Endothelial cell of umbilical vein (primary cell): ENCODE measurements around the gene SLC39A3. TPM values are rescaled to one million over a fixed set of nuclear protein-coding genes. Genes with fewer than 3 reads are reported as not detected.

ENCODE experiments used
- BruUV-seq: library from RNA; stranded (reverse); fragments of 400-500 nt; replicated peaks from 2 replicates; lab custom pipeline; 2021; lab: Mats Ljungman, UMichigan
- CTCF ChIA-PET: fragments of 300-600, 350-600 bp; sonication (Branson Sonifier 250); formaldehyde crosslinking; loops from one replicate; lab custom pipeline; 2021; ENCODE audit warnings: antibody characterized with exemption, inconsistent platforms; lab: Charles Lee
- POLR2A ChIA-PET: fragments of 300-600, 350-600 bp; sonication (Branson Sonifier 250); formaldehyde crosslinking; loops from one replicate; lab custom pipeline; 2021; ENCODE audit warnings: antibody characterized with exemption, inconsistent platforms; lab: Charles Lee
- DNase-seq: peaks from one replicate; pipeline ENCODE4 v3.0.0-alpha.2; 2011; ENCODE audit warnings: low read depth, low spot score
- FAIRE-seq: peaks from 2 replicates; lab custom pipeline; 2011; peaks lifted over from hg19 to GRCh38; lab: Jason Lieb, UNC
- H2AFZ ChIP-seq: 2 replicates; pipeline ENCODE4 v1.6.0; 2012; ENCODE audit warnings: low read depth, low read length, control low read depth, inconsistent platforms
- H3K27ac ChIP-seq: 2 replicates; pipeline ENCODE4 v1.5.1; 2011; ENCODE audit warnings: low read depth, mild to moderate bottlenecking, control low read depth, low read length, moderate library complexity; ENCODE audit not compliant: insufficient read depth
- H3K27me3 ChIP-seq, 2 experiments: 2 replicates each; pipeline versions ENCODE4 v1.6.0 to v1.6.1; 2011; ENCODE audit warnings: low read length in 2 of 2, mixed read lengths in 1 of 2; ENCODE audit not compliant: control insufficient read depth in 2 of 2, insufficient read depth in 2 of 2
- H3K36me3 ChIP-seq, 2 experiments: 2 replicates in 1 of 2; 3 replicates in 1 of 2; pipeline ENCODE4 v1.5.1; 2011; ENCODE audit warnings: low read length in 2 of 2, mild to moderate bottlenecking in 1 of 2, moderate library complexity in 1 of 2; ENCODE audit not compliant: control insufficient read depth in 2 of 2, insufficient read depth in 2 of 2; ENCODE audit errors: extremely low read depth in 1 of 2
- H3K4me1 ChIP-seq: 3 replicates; pipeline ENCODE4 v1.5.1; 2011; ENCODE audit warnings: mild to moderate bottlenecking, low read length; ENCODE audit not compliant: control insufficient read depth, insufficient read depth; ENCODE audit errors: extremely low read depth
- H3K4me2 ChIP-seq: 2 replicates; pipeline ENCODE4 v1.6.1; 2011; ENCODE audit warnings: low read length, control low read depth, mixed read lengths; ENCODE audit not compliant: insufficient read depth
- H3K4me3 ChIP-seq, 3 experiments: fragments of 200-600 bp in 1 of 3; sonication (generic), shearing (Covaris generic) in 1 of 3; replicated peaks in 1 of 3; 2 replicates each; pipeline ENCODE4 v1.5.1; 2011 to 2016; ENCODE audit warnings: control low read depth in 3 of 3, low read length in 3 of 3, mild to moderate bottlenecking in 2 of 3, inconsistent platforms in 1 of 3, low read depth in 1 of 3, moderate library complexity in 1 of 3; ENCODE audit not compliant: insufficient read depth in 1 of 3
- H3K79me2 ChIP-seq: 2 replicates; pipeline ENCODE4 v1.6.0; 2012; ENCODE audit warnings: low read length, inconsistent platforms; ENCODE audit not compliant: control insufficient read depth, insufficient read depth
- H3K9ac ChIP-seq: replicated peaks from 2 replicates; pipeline ENCODE3; 2011; ENCODE audit warnings: low read length, control low read depth; ENCODE audit not compliant: insufficient read depth; ENCODE audit errors: extremely low read depth
- H3K9me1 ChIP-seq: replicated peaks from 3 replicates; pipeline ENCODE4 v1.6.0; 2011; ENCODE audit warnings: mild to moderate bottlenecking, low read length; ENCODE audit not compliant: control insufficient read depth, insufficient read depth; ENCODE audit errors: extremely low read depth
- H3K9me3 ChIP-seq: replicated peaks from 2 replicates; pipeline ENCODE4 v1.5.1; 2012; ENCODE audit warnings: low read length, inconsistent platforms; ENCODE audit not compliant: control insufficient read depth, insufficient read depth
- H4K20me1 ChIP-seq: replicated peaks from 2 replicates; pipeline ENCODE3; 2011; ENCODE audit warnings: mild to moderate bottlenecking, low read length; ENCODE audit not compliant: control insufficient read depth, insufficient read depth; ENCODE audit errors: extremely low read depth
- CTCF ChIP-seq, 2 donors: IDR thresholded peaks; 1 replicate in 1 of 2; 2 replicates in 1 of 2; pipeline ENCODE4 v1.5.1; 2011; ENCODE audit warnings: low read length in 2 of 2, mild to moderate bottlenecking in 2 of 2, moderate library complexity in 2 of 2, control low read depth in 1 of 2, inconsistent platforms in 1 of 2, low read depth in 1 of 2; ENCODE audit not compliant: insufficient read depth in 1 of 2; ENCODE audit errors: extremely low read depth in 1 of 2
- EZH2 ChIP-seq: IDR thresholded peaks from 2 replicates; pipeline ENCODE4 v1.6.1; 2012; ENCODE audit warnings: borderline replicate concordance, low read depth, mild to moderate bottlenecking, moderate library complexity, low read length, inconsistent platforms; ENCODE audit not compliant: severe bottlenecking
- FOS ChIP-seq: IDR thresholded peaks from 2 replicates; pipeline ENCODE4 v1.6.1; 2011; ENCODE audit warnings: mild to moderate bottlenecking, low read length, moderate library complexity, borderline replicate concordance; ENCODE audit not compliant: insufficient read depth
- GATA2 ChIP-seq: IDR thresholded peaks from 2 replicates; pipeline ENCODE4 v1.7.0; 2011; ENCODE audit warnings: low read depth, mild to moderate bottlenecking, moderate library complexity, mixed read lengths, low read length; ENCODE audit not compliant: insufficient read length, insufficient read depth
- JUN ChIP-seq: IDR thresholded peaks from 2 replicates; pipeline ENCODE4 v1.6.1; 2011; ENCODE audit warnings: borderline replicate concordance, low read depth; ENCODE audit not compliant: insufficient read length, insufficient read depth
- MAX ChIP-seq: IDR thresholded peaks from 2 replicates; pipeline ENCODE4 v1.6.1; 2011; ENCODE audit not compliant: insufficient read depth, insufficient read length
- MYC ChIP-seq: IDR thresholded peaks from one replicate; pipeline ENCODE4 v1.6.1; 2011; ENCODE audit warnings: mild to moderate bottlenecking, low read depth, low read length
- POLR2A ChIP-seq: IDR thresholded peaks from 2 replicates; pipeline ENCODE4 v1.6.1; 2012; ENCODE audit warnings: low read depth, mild to moderate bottlenecking, control low read depth, low read length
- POLR2AphosphoS5 ChIP-seq: IDR thresholded peaks from 2 replicates; pipeline ENCODE4 v1.6.1; 2012; ENCODE audit warnings: low read depth, mild to moderate bottlenecking, control low read depth, low read length, moderate library complexity; ENCODE audit not compliant: insufficient read depth
- dilution Hi-C: fragments of 300-500 bp; cut with MboI; formaldehyde crosslinking; loops from one replicate; pipeline ENCODE4 v1.15.0; 2019; ENCODE audit warnings: low sequenced_read_pairs; ENCODE audit not compliant: extremely low pct_ligation_motif_present
- intact Hi-C: fragments of 100-400 bp; cut with micrococcal nuclease; formaldehyde crosslinking; loops from one replicate; pipeline ENCODE4 v1.10.0; 2022
- polyA plus RNA-seq, 4 experiments: library from polyadenylated mRNA; depleted of rRNA in 3 of 4; stranded (reverse) in 3 of 4; unstranded in 1 of 4; fragments of >200 nt; gene quantifications; 2 replicates each; pipeline versions ENCODE4 v1.2.1 to v1.2.3, GENCODE V29; 2011 to 2012; ENCODE audit warnings: missing spikeins in 1 of 4
- total RNA-seq: library from RNA; stranded (reverse); gene quantifications from 2 replicates; pipeline ENCODE4 v1.2.3, GENCODE V29; 2021

SLC39A3 gene
- total and polyA plus RNA-seq, 2 donors (not counting 3 experiments of a cell fraction or from before 2014, with no cell fraction given), result 28.0 to 43.1 TPM

DNA sequence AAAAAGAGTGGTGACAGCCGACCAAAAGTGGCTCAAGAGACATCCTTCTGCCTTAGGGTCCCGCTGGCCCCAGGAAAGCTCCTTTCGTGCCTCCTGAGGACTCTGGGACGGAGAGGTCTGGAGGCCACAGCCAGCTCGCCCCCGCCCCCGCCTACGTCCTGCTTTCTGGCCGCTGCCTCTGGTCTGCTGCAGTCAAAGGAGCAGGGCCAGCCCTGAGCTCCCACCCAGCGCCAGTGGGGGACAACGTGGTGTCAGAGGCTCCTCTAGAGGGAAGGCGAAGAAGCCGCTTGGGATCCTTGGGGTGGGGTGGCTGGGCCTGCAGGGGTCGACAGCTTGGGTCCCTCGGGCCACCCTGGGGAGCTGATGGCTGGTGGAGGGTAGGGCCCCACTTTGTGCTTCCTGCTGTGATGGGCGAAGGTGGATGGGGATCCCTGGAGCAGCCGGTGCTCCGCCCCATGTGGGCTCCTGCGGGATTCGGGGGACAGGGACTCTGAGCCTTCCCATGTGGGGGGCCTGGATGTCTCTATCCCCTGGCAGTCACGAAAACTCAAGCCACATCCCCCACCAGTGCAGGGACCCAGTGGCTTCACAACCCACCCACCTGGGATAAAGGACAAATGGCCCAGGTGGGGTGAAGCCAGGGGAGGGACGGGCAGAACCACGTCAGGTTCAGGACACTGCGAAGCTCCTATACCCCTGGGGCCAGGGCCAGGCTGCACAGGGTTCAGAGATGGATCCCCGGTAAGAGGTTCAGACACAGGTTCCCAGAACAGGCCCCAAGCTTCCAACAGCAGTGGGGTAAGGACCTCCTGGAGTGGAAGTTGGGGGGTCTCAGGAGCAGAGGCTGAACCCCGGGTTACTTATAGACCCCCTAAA lies 9.6 kb downstream of the SLC39A3 start:
- POLR2A ChIA-PET, result no interaction called here
- no peak for TF ChIP-seq JUN
- TF ChIP-seq MYC, result no peak
- no peak for TF ChIP-seq GATA2
- no peak for TF ChIP-seq FOS
- no peak for TF ChIP-seq POLR2AphosphoS5
- no peak for TF ChIP-seq POLR2A
- TF ChIP-seq MAX, result no peak
- TF ChIP-seq CTCF (IDR thresholded peaks at IDR 0.05; ENCODE audit: extremely low read depth in 1 of 2, insufficient read depth in 1 of 2, low read depth in 1 of 2, low read length in 2 of 2), result no peak
- TF ChIP-seq EZH2, result no peak
- H3K27me3 ChIP-seq, result peaks cover 2% of the 10 kb centered on the region in 2 experiments
- H4K20me1 ChIP-seq, result no peaks in the 10 kb centered on the region
- H3K4me1 ChIP-seq, result no peaks in the 10 kb centered on the region
- no peak overlapping the region for H3K4me2 ChIP-seq
- no peak for FAIRE-seq
- no peak overlapping the region for H3K9ac ChIP-seq
- intact Hi-C loops, result no loop called here
- H3K79me2 ChIP-seq, result no peaks in the 10 kb centered on the region
- CTCF ChIA-PET, result no interaction called here
- no peak overlapping the region for H3K4me3 ChIP-seq
- no peaks in the 10 kb centered on the region for H3K9me3 ChIP-seq
- H3K36me3 ChIP-seq, result peaks cover 0 to under 1% of the 10 kb centered on the region in 2 experiments
- DNase-seq, result no peak
- no TSS peak for BruUV-seq
- H2AFZ ChIP-seq, result no peak overlapping the region
- dilution Hi-C loops, result no loop called here
- H3K27ac ChIP-seq, result no peak overlapping the region
- H3K9me1 ChIP-seq, result no peaks in the 10 kb centered on the region
